NT2/D1 (cell line): ENCODE data around the gene NDUFAF2.

Source experiments
- SUZ12 ChIP-seq: IDR thresholded peaks from 2 replicates; pipeline ENCODE4 v1.6.1; 2011; ENCODE audit not compliant: insufficient read length, insufficient read depth; ENCODE audit errors: extremely low read depth
- YY1 ChIP-seq: IDR thresholded peaks from 2 replicates; pipeline ENCODE4 v1.6.1; 2011; ENCODE audit not compliant: insufficient read length, insufficient read depth

GRCh38 chr5:61119066-61119465 is 174.1 kb downstream of the NDUFAF2 start:
- no peak for TF ChIP-seq SUZ12
- no peak for TF ChIP-seq YY1
